Fibroblast of mammary gland (primary cell): ENCODE results near the gene TPST1.

Experiments
- DNase-seq: peaks from one replicate; pipeline ENCODE4 v3.0.0-alpha.2; 2010; ENCODE audit warnings: low read depth
- H3K4me3 ChIP-seq: 2 replicates; pipeline ENCODE4 v1.5.1; 2011; ENCODE audit warnings: low read depth, mild to moderate bottlenecking, low read length, moderate library complexity; ENCODE audit not compliant: control insufficient read depth
- TF ChIP-seq, protein P1 (sequence below): conservative IDR thresholded peaks from 2 replicates; pipeline ENCODE4 v1.5.1; 2011; ENCODE audit warnings: low read depth, low read length, inconsistent platforms; ENCODE audit not compliant: control insufficient read depth, insufficient read depth

TPST1 gene

DNA sequence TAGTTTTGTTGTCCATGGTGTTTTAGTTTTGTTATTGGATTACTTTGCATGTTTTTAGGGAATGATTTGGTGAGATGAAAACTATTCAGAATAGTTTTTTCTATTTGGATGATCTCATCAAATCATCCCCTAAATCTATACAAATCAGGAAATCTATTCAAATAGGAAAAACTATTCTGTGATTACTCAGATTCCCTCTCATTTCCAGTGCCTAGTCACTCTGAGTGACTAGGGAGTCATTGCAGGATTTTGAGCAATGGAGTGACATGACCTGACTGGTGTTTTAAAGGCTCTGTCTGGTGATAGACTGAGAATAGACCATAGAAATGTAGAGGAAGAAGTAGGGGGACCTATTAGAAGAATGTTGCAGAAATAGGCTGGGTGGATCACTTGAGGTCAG is 72.4 kb downstream of the TPST1 start:
- H3K4me3 ChIP-seq, result no peak overlapping the region
- TF ChIP-seq, protein P1, sequence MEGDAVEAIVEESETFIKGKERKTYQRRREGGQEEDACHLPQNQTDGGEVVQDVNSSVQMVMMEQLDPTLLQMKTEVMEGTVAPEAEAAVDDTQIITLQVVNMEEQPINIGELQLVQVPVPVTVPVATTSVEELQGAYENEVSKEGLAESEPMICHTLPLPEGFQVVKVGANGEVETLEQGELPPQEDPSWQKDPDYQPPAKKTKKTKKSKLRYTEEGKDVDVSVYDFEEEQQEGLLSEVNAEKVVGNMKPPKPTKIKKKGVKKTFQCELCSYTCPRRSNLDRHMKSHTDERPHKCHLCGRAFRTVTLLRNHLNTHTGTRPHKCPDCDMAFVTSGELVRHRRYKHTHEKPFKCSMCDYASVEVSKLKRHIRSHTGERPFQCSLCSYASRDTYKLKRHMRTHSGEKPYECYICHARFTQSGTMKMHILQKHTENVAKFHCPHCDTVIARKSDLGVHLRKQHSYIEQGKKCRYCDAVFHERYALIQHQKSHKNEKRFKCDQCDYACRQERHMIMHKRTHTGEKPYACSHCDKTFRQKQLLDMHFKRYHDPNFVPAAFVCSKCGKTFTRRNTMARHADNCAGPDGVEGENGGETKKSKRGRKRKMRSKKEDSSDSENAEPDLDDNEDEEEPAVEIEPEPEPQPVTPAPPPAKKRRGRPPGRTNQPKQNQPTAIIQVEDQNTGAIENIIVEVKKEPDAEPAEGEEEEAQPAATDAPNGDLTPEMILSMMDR, result no peak
- peak; percentile 33 for DNase-seq

DNA sequence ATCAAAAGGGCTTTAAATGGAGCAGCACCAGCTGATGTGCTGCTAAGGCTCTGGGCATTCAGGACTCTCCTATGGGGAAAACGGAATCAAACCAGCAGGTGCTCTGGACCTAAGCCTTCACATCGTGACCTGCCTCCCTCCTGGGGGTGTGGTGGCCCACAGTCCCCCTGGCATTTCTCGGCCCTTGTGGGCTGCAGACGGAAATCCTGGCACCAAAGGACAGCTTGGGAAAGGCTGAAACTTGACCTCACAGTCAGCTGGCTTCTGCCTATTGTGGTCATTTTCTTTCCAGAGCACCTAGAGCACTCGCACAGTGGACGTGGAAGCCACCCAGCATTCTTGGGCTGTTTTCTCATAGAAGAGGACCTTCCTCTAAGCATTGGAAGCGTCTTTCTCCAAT is 74.8 kb downstream of the TPST1 start:
- TF ChIP-seq, protein P1, result no peak
- DNase-seq, result no peak
- H3K4me3 ChIP-seq, result no peak overlapping the region

DNA sequence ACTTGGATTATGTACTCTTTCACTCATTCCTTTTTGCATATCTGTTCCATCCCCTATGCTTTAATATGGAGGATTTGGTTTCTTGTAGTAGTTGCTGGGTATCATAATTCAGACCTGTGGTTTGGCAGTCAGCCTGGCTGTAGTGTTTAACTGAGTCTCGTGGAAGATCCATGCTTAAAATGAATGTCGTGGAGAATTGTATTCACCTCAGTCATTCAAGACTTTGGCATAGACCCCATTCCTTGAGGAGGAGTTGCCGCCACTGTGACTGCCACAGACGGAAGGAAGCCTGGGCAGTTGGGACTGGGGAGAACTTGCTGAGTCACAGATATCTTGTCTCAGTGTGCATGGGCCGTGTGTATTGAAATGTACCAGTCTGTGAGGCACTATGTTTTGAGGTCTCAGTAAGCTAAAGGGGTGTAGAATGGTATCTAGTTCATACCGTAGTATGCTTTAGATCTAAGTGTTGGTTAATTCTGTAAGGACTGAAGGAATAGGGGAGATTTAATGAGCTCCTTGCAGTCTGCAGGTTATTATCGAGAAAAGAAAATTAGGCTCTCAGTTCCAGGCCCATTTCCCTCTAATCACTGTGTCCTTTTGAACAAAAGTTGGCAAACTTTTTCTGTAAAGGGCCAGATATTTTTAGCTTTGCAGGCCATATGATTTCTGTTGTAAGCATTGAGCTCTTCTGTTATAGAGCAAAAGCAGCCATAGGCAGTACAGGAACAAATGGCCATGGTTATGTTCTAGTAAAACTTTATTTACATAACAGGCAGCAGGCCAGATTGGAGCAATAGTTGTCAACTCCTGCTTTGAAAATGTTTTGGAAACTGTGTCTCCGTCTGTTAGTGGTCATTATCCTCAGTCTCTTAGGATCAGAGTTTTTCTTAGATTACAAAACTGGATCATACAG is 76.8 kb downstream of the TPST1 start:
- DNase-seq, result peak; percentile 98
- no peak overlapping the region for H3K4me3 ChIP-seq
- TF ChIP-seq, protein P1, result no peak

DNA sequence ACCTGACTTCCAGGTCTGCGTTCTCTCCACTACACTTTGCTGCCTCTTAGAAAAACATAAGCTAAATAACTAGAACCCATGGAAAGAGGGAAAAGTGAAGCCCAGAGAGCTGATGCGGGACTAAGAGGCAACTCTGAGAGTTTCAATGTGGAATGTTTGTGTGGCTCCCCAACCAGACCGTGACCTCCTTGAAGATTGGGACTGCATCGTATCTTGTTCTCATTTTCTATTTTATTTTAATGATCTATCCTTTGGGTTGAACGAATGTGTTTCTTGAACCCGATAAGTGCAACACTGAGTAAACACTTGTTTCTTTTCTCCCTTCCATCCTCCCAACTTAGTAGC is 77.4 kb downstream of the TPST1 start:
- H3K4me3 ChIP-seq, result no peak overlapping the region
- DNase-seq, result no peak
- TF ChIP-seq, protein P1, result no peak

DNA sequence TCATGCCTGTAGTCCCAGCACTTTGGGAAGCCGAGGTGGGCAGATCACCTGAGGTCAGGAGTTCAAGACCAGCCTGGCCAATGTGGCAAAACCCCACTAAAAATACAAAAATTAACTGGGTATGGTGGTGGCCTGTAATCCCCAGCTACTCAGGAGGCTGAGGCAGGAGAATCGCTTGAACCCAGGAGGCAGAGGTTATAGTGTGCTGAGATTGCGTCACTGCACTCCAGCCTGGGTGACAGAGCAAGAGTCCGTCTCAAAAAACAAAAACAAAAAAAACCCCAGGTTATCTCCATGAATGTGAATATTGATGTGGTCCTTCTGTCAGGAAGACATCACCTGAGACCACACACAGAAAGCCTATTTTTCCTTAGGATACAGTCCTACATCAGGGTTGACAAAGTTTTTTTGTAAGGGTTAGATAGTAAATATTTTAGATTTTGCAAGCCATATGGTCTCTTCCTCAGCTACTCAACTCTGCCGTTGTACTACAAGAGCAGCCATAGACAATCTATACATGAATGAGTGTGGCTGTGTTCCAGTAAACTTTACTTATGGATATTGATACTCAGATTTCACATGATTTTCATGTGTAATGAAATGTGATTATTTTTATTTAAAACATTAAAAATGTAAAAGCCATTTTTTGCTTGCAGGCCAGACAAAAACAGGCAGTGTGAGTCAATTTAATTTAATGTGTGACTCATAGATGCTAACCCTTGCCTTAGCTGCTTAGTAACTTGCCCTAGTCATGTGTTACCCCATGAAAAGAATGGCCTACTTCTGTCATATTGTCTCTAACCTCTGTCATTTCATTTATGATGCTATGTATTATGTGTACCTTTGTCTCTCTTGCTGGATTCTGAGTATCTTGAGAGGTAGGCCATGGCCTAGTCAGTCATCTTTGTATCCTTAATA is 78.1 kb downstream of the TPST1 start:
- TF ChIP-seq, protein P1, result no peak
- DNase-seq, result peak; percentile 91
- no peak overlapping the region for H3K4me3 ChIP-seq

DNA sequence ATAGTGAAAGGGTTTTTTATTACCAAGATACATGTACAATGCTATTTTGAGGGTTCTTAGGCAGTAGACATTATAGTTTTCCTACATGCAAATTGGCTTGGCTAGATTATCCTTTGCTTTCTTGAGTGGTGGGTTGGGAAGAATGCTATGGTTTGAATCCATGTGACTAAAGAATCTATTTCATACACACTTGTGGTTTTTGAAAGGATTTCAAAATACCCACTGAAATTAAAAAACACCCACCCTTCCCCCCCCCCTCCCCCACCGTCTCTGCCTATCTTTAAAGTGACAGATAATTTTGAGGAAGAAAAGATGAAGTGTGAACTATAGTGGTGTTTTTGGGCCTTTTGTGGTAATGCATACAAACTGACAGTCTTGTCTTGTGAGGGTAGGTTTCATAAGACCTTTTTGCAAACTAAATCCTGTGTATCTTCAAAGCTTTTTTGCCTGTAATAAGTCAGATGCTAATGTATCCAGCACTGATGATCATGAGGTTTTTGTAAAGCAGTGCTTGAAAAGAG is 90.9 kb downstream of the TPST1 start:
- DNase-seq, result peak; percentile 65
- no peak overlapping the region for H3K4me3 ChIP-seq
- TF ChIP-seq, protein P1, result no peak
